ENCODE data around the gene C5orf15. TPM values are rescaled to one million over a fixed set of nuclear protein-coding genes. Genes with fewer than 3 reads are reported as not detected.

C5orf15 gene
- total RNA-seq, 1 donor from 2014 or later, result 120 TPM

DNA sequence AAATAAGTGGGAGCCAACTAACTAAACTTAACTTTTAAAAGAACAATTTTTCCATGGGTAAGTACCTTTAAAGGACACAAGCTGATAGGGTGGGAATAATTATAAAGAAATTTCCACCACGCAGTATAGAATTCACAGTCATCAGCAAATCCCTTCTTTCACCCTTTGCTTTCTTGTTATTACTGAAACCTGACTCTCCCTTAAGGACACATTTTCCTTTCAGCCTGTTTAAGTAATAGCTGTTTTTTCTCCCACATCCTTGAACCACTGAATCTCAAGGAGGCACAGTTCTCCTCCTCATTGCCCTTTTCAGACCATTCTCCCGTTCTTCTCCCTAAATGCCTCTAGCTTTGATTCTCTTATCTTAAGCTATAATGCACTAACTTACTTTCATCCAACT lies 6.3 kb downstream of the C5orf15 start:
- H3K27me3 Mint-ChIP-seq (ENCODE audit: insufficient read depth, low read depth), result peaks cover 2% of the 10 kb centered on the region
- H3K79me2 ChIP-seq (ENCODE audit: low read depth), result peaks cover 74% of the 10 kb centered on the region
- no peak overlapping the region for H3K27ac Mint-ChIP-seq
- DNase-seq (ENCODE audit: low spot score), result no peak
- no peak overlapping the region for H3K4me3 Mint-ChIP-seq
- peaks cover 3% of the 10 kb centered on the region for H3K4me1 Mint-ChIP-seq
- peaks cover 5% of the 10 kb centered on the region for H3K4me1 ChIP-seq
- no peaks in the 10 kb centered on the region for H3K27me3 ChIP-seq
- no peaks in the 10 kb centered on the region for H3K36me3 ChIP-seq
- TF ChIP-seq EZH2phosphoT487 (IDR thresholded peaks at IDR 0.05) (no peak), EZH2 (IDR thresholded peaks at IDR 0.05) (no peak)
- TF ChIP-seq, protein P1, sequence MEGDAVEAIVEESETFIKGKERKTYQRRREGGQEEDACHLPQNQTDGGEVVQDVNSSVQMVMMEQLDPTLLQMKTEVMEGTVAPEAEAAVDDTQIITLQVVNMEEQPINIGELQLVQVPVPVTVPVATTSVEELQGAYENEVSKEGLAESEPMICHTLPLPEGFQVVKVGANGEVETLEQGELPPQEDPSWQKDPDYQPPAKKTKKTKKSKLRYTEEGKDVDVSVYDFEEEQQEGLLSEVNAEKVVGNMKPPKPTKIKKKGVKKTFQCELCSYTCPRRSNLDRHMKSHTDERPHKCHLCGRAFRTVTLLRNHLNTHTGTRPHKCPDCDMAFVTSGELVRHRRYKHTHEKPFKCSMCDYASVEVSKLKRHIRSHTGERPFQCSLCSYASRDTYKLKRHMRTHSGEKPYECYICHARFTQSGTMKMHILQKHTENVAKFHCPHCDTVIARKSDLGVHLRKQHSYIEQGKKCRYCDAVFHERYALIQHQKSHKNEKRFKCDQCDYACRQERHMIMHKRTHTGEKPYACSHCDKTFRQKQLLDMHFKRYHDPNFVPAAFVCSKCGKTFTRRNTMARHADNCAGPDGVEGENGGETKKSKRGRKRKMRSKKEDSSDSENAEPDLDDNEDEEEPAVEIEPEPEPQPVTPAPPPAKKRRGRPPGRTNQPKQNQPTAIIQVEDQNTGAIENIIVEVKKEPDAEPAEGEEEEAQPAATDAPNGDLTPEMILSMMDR (IDR thresholded peaks at IDR 0.05), result no peak
- no peak overlapping the region for H3K27ac ChIP-seq
- H3K4me2 ChIP-seq, result no peak overlapping the region
- H3K4me3 ChIP-seq, result no peak overlapping the region
- H3K36me3 Mint-ChIP-seq, result peaks cover 8% of the 10 kb centered on the region
- peaks cover 5% of the 10 kb centered on the region for H4K20me1 ChIP-seq (ENCODE audit: low read depth)
- H2AFZ ChIP-seq (replicated peaks), result no peak overlapping the region
- no peaks in the 10 kb centered on the region for H3K9me3 Mint-ChIP-seq
- no peak overlapping the region for H3K9ac ChIP-seq
- no peaks in the 10 kb centered on the region for H3K9me3 ChIP-seq (ENCODE audit: low read depth)
- no peaks in the 10 kb centered on the region for H3F3A ChIP-seq (ENCODE audit: low read depth)

DNA sequence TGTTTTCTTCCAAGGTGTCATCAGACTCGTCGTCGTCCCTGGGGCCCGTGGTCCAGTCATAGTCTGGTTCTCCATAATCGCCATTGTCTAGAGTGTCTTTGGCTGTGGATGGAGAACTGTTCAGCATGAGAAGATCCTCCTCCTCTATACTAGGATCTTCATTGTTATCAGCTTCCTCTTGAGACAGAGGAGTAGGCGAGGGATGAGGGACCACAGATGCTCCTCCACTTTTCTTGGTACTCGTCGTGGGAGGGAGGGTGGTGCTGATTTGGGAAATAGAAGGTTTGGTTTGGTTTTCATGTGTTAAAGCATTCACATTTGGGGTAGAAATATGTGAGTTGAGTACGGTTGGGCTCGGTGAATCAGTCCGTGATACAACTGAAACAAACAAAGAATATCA lies 8.8 kb downstream of the C5orf15 start:
- no peaks in the 10 kb centered on the region for H3K9me3 Mint-ChIP-seq
- no peak overlapping the region for H3K27ac Mint-ChIP-seq
- no peaks in the 10 kb centered on the region for H3K4me1 ChIP-seq

DNA sequence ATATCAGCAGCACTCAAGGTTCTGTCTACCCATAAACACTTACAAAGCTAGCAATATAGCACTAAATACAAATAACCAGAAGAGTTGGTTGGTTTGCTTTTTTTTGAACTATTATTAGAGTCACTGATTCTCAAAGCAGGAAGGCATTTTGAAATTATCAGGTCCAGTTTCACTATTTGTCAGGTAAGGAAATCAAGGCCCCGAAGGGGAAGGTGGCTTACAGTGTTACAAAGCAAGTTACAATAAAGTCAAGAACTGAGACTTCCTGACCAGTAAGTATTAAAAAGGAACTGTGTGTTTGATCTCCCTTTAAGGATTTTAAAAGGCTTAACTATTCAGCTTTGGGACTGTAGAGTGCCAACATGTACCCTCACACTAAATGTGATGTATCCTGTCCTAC lies 10.8 kb downstream of the C5orf15 start:
- TF ChIP-seq EZH2phosphoT487 (IDR thresholded peaks at IDR 0.05) (no peak), EZH2 (IDR thresholded peaks at IDR 0.05) (no peak)
- TF ChIP-seq, protein P1 (IDR thresholded peaks at IDR 0.05), result no peak

More for the DNA sequence above, 8.8 kb downstream of the C5orf15 start:
- Histone ChIP-seq H3K4me3 (no peak overlapping the region), H3K4me2 (no peak overlapping the region), H3K27ac (no peak overlapping the region), H3K79me2 (ENCODE audit: low read depth) (peaks cover 49% of the 10 kb centered on the region), H2AFZ (replicated peaks) (no peak overlapping the region), H3K9me3 (ENCODE audit: low read depth) (no peaks in the 10 kb centered on the region), H4K20me1 (ENCODE audit: low read depth) (peaks cover 5% of the 10 kb centered on the region), H3K9ac (no peak overlapping the region), H3K36me3 (peaks cover 10% of the 10 kb centered on the region), H3F3A (ENCODE audit: low read depth) (no peaks in the 10 kb centered on the region), H3K27me3 (no peaks in the 10 kb centered on the region)
- H3K4me3 Mint-ChIP-seq, result no peak overlapping the region
- TF ChIP-seq, protein P1 (IDR thresholded peaks at IDR 0.05), result no peak
- TF ChIP-seq EZH2phosphoT487 (IDR thresholded peaks at IDR 0.05) (no peak), EZH2 (IDR thresholded peaks at IDR 0.05) (no peak)
- no peaks in the 10 kb centered on the region for H3K4me1 Mint-ChIP-seq
- peaks cover 2% of the 10 kb centered on the region for H3K27me3 Mint-ChIP-seq (ENCODE audit: insufficient read depth, low read depth)
- peaks cover 7% of the 10 kb centered on the region for H3K36me3 Mint-ChIP-seq
- no peak for DNase-seq (ENCODE audit: low spot score)

More for the DNA sequence above, 10.8 kb downstream of the C5orf15 start:
- Histone ChIP-seq H3F3A (ENCODE audit: low read depth) (peaks cover 6% of the 10 kb centered on the region), H3K9me3 (ENCODE audit: low read depth) (no peaks in the 10 kb centered on the region), H3K27ac (no peak overlapping the region), H3K4me1 (no peaks in the 10 kb centered on the region), H4K20me1 (ENCODE audit: low read depth) (peaks cover 1% of the 10 kb centered on the region), H2AFZ (replicated peaks) (no peak overlapping the region), H3K9ac (no peak overlapping the region), H3K36me3 (peaks cover 10% of the 10 kb centered on the region), H3K79me2 (ENCODE audit: low read depth) (peaks cover 29% of the 10 kb centered on the region), H3K27me3 (no peaks in the 10 kb centered on the region), H3K4me2 (no peak overlapping the region), H3K4me3 (no peak overlapping the region)
- Mint-ChIP-seq H3K4me1 (peaks cover 5% of the 10 kb centered on the region), H3K4me3 (no peak overlapping the region), H3K36me3 (peaks cover 12% of the 10 kb centered on the region), H3K27ac (no peak overlapping the region), H3K9me3 (no peaks in the 10 kb centered on the region), H3K27me3 (ENCODE audit: insufficient read depth, low read depth) (peaks cover 1% of the 10 kb centered on the region)
- no peak for DNase-seq (ENCODE audit: low spot score)
